HG03469 (cell line): ENCODE measurements around the gene TMEM176B.

ENCODE experiments used
- ATAC-seq: cut with Tn5 transposase; IDR thresholded peaks from one replicate; pipeline ENCODE4 v1.9.1; 2021; ENCODE audit warnings: mild to moderate bottlenecking, moderate library complexity, moderate number of reproducible peaks; ENCODE audit not compliant: unreplicated experiment

The TMEM176B gene

DNA sequence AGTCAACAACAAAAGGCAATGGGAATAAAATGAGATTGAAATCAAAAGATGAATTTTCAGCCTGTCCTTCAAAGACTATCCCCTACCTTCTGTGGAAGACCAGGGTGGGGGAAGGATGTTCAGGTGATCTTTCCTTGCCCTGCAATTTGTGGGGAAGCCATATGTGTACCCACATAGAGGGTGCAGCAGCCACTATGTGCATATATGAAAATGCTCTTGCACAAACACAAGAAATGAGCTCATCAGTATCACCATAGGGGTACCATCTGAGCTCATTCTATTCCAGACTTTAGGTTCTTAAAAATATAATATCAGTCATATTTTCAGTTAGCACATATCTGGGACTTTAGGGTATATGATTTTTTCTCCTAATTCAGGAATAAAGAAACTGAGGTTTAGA, 45.2 kb downstream of the TMEM176B start:
- no peak for ATAC-seq

DNA sequence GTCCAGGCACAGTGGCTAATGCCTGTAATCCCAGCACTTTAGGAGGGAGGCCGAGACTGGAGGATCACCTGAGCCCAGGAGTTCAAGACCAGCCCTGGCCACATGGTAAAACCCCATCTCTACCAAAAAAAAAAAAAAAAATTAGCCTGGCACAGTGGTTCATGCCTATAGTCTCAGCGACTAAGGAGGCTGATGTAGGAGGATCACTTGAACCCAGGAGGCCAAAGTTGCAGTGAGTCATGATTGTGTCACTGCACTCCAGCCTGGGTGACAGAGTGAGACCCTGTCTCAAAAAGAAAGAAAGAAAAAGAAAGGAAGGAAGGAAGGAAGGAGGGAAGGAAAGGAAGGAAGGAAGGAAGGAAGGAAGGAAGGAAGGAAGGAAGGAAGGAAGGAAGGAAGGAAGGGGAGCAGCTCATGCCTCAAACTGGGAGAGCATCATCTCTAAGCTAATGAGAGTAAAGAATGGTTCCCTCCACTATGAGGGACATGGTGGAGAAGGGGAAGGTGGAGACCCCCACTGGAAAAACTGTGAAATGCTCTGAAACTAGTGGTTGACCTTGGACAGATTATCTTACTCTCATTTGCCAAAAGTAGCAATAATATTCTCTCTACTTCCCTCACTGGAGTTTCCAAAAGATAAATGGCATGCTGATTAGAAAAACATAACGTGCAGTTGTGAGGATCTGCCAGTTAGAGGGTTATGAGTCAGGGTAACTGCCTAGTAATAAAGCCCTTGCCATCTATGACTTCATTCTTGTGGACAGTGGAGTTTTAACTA, 46.1 kb downstream of the TMEM176B start:
- no peak for ATAC-seq

DNA sequence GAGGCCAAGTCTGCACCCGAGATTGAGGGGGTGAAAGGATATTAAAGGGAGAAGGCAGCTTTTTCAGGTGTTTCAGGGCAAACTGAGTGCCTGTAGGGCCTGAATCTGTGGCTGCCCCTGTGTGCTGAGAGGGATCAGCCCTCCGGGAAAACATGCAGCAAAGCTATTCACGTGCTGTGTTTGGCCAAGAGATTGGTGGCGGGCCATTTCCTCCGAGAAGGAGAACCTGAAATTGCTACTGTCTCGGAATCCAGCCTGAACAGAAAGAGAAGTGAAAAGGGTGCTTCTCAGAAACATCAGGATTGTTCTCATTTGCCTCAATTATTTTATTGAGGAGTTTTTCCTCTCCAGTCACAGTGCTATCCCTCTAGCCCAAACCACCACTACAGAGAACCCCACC, 46.9 kb downstream of the TMEM176B start:
- no peak for ATAC-seq

DNA sequence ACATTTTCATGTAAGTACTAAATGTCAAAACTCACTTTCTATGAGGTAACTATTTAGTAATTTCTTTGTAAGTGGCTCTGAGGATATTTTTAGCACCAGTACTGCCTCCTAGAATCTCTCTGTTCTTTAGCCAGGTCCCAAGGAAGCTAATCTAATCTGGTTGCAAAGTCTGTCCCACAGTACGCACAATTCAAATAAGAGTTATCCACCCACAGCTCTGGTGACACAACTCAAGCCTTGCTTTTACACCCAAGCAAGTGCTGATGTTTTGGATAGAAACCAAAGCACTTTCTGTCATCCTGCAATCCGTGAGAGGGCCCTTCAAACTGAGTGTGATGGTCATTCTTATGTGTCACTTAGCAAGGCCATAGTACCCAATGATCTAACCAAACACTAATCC, 48.5 kb downstream of the TMEM176B start:
- no peak for ATAC-seq

DNA sequence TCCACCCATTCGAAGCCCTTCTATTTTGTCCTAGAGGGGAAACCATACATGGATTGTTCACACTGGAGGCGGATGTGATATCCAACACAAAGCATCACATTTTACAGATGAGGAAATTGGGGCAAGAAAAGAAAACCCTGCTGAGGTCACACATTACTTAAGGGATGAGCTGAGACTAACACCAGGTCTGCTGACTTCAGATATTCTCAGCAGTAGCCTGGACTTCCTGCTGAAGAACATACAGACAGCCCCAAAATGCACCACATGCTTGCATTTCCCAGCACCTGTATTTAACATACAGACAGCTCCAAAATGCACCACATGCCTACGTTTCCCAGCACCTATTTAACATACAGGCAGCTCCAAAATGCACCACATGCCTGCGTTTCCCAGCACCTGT, 51.8 kb downstream of the TMEM176B start:
- no peak for ATAC-seq

DNA sequence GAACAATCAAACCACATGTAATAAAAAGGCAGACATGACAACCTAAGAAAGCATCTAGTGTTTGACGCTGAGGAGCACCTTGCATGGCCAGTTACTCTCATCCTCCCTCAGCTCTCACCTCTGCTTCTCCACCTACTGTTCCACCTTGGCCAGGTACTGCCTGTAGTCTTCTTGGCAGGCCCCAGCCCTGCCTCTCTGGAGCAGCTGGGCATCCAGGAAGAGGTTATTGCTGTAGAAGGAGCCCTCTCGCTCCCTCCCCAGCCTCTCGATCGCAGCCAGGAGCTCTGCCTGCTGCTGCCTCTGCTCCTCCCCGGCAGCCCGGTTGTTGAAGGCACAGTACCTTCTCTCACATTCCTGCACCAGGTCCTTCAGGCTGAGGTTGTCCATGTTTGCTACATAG, 53.2 kb downstream of the TMEM176B start:
- ATAC-seq, result no peak

DNA sequence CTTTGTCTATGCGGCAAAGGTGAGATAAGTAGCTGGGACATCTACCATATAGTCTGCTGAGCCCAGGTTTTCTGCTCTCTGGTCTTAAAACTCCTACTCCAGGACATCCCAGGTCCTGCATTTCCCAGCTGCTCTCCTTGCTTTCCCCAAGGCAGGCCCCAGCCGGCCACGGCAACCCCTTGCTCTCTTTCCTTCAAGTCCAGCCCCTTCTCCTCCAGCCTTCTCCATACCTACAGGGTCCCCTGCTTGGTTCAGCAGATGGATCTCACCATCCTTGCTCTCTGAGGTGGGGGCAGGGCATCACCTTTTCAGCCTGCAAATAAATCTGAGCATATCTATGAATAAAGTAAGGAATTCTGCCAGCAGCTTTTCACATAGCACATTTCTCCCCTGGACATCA, 54.3 kb downstream of the TMEM176B start:
- ATAC-seq, result no peak

DNA sequence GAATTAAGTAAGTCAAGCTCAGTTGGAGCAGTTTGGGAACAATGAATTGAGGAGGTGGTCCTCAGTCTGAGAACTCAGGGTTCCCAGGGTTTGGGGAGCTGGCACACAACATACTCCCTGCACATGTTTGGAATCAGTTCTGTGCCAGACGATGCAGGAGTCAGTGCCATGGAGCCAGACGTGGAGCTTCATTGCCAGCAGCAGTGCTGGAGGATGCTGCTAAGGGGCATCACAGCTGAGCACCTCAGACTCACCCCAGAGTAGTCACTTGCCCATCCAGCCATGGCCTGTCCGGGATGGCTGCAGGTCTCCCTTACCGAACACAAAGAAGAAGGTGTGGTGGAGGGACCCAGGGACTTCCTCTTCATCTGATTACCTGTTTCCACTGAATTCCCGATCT, 55.1 kb downstream of the TMEM176B start:
- ATAC-seq, result no peak

DNA sequence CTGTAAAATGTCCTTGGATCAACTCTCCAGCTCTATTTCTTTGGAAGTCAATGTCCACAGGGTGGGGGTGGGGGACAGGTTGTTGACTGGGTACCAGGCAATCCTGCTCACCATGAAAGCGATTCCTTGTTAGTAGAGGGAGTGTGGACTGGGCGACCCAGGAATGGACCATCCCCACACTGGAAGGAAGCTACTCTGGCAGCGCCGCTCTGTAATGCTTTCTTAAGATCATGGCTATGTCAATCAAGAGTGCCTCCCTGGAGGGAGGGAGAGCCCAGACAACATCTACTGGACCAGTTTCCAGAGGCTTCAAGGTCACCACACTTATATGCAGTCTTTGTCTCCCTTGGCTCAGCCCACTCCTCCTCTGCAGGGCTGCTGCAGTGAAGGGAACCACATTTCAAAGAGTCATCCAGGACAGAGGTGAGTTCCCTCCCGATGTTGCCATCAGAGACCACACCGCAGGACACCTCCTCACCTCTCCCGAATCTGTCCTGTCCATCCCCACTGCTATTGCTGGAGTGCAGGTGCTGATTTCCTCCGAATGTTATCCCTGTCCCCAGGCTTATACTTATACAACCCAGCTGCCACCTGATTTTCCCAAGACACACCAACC, 56.0 kb downstream of the TMEM176B start:
- no peak for ATAC-seq

DNA sequence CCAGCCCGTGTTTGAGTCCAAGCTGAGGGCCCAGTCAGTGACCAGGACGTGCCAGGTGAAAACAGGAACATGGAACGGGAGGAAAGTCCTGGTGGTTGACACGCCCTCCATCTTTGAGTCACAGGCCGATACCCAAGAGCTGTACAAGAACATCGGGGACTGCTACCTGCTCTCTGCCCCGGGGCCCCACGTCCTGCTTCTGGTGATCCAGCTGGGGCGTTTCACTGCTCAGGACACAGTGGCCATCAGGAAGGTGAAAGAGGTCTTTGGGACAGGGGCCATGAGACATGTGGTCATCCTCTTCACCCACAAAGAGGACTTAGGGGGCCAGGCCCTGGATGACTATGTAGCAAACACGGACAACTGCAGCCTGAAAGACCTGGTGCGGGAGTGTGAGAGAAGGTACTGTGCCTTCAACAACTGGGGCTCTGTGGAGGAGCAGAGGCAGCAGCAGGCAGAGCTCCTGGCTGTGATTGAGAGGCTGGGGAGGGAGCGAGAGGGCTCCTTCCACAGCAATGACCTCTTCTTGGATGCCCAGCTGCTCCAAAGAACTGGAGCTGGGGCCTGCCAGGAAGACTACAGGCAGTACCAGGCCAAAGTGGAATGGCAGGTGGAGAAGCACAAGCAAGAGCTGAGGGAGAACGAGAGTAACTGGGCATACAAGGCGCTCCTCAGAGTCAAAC, 57.7 kb downstream of the TMEM176B start:
- no peak for ATAC-seq
